HG03520 (cell line): ENCODE measurements around the gene NR4A2.

Experiments used
- ATAC-seq: cut with Tn5 transposase; IDR thresholded peaks from one replicate; pipeline ENCODE4 v1.9.1; 2021; ENCODE audit warnings: mild to moderate bottlenecking, moderate library complexity; ENCODE audit not compliant: unreplicated experiment

Gene NR4A2

GRCh38 chr2:156340804-156341451 lies 8.4 kb upstream of the NR4A2 start:
- ATAC-seq = peak; percentile 16

GRCh38 chr2:156340377-156340776 lies 7.9 kb upstream of the NR4A2 start:
- ATAC-seq = no peak

- no peak for ATAC-seq
These were observed 7.3 kb upstream of the NR4A2 start for GRCh38 chr2:156339865-156340264.

- ATAC-seq = no peak
These were observed 6.8 kb upstream of the NR4A2 start for GRCh38 chr2:156339110-156339847.

- ATAC-seq = no peak
These were observed 6.1 kb upstream of the NR4A2 start for GRCh38 chr2:156338578-156338977.

GRCh38 chr2:156334496-156335478 lies 2.3 kb upstream of the NR4A2 start:
- no peak for ATAC-seq

- ATAC-seq = peak; percentile 28
These were observed 1.5 kb upstream of the NR4A2 start for GRCh38 chr2:156333951-156334495.

- no peak for ATAC-seq
These were observed 891 bp upstream of the NR4A2 start for GRCh38 chr2:156333274-156333950.

GRCh38 chr2:156332284-156332533 lies 312 bp downstream of the NR4A2 start:
- no peak for ATAC-seq

GRCh38 chr2:156331572-156332283 lies 793 bp downstream of the NR4A2 start:
- ATAC-seq = no peak

- ATAC-seq = no peak
These were observed 2.4 kb downstream of the NR4A2 start for GRCh38 chr2:156329927-156330726.

- ATAC-seq = no peak
These were observed 3.2 kb downstream of the NR4A2 start for GRCh38 chr2:156329031-156329926.

- no peak for ATAC-seq
These were observed 4.5 kb downstream of the NR4A2 start for GRCh38 chr2:156327835-156328695.

GRCh38 chr2:156326526-156327095 lies 5.9 kb downstream of the NR4A2 start:
- no peak for ATAC-seq

- ATAC-seq = no peak
These were observed 6.6 kb downstream of the NR4A2 start for GRCh38 chr2:156325688-156326525.

- no peak for ATAC-seq
These were observed 8.8 kb downstream of the NR4A2 start for GRCh38 chr2:156323754-156324153.
